Suppressor macrophage treated with lipopolysaccharide for 4 hours (primary cell): ENCODE measurements around the gene S100P.

ENCODE experiments used
- DNase-seq: peaks from one replicate; pipeline ENCODE4 v3.0.0-alpha.2; 2020

S100P gene

DNA sequence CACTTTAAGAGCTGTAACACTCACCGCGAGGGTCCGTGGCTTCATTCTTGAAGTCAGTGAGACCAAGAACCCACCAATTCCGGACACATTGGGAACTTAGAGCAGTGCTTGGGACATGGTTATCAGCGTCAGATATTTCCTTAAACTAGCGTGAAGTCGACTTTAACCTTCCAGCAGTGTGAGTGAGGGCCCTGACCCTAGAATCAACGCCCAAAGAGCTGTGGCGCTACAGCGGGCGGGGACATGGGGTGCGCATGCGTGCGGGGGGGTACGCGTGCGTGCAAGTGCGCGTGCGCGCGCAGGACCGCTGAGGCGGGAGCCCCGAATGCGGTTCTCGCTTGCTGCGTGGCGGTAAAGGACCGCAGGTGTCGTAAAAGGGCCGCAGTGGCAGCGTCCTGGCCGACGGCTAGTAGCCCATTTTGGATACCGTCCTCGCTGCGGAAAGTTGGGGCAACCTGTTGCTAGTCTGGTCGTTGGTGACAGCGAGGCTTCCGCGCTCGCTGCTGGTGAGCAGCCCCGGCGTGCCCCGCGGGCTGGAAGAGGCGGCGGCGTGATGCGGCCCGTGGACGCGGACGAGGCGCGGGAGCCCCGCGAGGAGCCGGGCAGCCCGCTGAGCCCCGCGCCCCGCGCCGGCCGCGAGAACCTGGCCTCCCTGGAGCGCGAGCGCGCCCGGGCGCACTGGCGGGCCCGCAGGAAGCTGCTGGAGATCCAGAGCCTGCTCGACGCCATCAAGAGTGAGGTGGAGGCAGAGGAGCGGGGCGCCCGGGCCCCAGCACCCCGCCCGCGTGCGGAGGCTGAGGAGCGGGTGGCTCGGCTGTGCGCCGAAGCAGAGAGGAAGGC is 19.8 kb upstream of the S100P start:
- DNase-seq = peak; percentile 96

DNA sequence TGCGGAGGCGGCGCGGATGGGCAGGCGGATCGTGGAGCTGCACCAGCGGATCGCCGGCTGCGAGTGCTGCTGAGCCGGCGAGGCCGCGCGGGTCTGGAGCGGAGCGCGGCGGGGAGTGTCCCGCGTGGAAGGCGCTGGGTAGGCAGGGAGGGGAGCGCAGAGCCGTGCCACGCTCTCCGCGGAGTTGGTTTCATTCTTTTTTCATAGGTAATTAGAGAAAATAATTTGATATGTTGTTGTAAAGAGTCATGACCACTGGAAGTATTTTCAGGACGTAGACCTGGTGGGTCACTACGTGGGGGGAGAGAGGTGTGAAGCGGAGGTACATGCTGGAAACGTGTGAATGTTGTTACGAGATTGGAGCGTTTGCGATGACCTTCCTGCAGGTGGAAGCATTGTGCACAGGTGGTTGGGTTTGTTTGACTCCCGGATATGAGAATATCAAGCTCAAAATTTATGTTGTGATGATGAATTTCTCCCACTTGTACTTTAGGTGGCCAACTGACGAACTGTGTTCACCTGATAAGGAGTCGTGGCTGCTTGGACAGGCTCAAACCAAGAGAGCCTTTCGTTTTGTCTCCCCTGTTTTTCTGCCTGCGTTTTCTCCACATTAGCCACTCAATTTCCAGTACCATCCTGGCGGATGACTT is 19.1 kb upstream of the S100P start:
- DNase-seq = no peak

DNA sequence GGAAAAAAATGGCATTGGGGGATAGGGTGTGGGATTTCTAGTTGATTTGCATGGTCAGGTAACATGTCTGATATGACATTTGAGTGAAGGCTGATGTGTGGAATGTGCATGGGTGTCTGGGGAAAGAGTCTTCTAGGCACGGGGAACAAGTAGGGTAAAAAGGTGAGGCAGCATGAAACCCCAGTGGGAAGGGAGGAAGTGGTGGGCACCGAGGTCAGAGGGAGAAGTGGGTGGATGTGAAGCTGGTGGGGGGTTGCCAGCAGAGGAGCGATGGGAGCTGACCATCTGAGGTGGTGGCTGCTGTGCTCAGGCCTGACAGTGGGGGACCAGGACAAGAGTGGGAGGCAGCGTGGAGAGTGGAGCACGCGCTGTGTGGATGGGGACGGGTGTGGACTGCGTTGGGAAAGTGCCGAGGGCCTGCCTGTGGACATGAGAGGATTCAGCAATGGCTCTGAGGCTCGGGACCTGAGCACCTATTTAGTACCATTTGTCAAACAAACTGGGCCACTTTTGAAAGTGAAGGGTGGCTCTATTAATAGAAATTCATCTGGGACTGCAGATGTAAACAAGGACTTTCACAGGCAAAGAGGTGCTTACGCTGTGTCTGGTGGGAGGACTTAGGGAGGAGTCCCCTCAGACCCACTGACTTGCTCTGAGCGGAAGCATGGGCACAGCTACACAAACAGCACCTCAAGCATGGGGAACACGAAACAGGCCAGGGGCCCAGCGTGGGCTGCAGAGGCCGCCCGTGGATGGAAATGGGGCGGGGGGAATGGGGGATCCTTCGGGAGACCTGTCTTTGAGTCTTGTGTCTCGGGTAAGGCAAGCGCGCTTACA is 16.7 kb upstream of the S100P start:
- no peak for DNase-seq

DNA sequence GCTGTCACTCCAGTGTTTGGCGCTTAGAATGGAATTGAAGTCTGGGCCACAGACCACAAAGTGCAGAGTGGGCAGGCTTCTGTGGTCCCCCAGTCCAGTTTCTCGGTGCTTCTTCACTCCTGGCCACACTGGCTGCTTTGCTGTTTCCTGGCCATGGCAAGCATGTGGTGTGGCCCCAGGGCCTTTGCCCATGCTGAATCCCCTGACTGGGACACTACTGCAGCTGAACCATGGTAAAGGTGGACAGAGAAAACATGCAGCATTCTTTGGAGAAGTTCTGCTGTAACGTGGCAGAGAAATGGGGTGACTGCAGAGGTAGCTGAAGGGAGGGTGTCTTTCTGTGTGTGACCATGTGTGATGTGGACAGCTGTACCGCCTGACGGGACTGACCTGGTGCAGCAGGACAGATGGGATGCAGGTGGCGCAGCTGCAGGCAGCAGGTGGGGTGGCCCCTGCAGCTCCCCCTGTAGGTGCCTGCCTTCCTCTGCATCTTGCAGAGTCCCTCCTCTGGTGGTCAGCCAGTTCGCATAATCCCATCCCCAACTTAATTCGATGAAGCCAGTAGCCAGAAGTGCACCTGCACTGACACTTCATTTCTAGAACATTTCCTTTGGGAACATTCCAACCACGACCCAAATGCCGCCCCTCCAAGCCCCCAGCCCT is 13.2 kb upstream of the S100P start:
- no peak for DNase-seq

DNA sequence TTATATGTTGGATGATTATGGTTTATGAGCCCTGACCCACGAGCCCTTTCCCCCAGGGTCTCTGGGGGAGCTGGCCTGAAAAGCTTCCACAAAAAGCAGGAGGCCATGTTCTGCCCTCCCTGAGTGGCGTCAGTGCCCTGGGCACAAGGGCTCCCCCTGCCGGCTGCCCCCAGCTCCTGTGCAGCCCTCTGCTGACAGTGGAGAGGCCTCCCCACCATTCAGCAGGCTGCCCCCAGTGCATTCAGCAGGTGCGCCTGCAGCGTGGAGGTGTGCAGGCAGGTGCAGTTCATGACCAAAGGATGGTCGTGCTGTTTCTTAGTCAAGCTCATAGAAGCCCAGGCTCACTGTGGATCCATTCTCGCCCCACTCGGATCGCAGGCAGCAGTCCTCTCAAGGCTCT is 12.5 kb upstream of the S100P start:
- no peak for DNase-seq

DNA sequence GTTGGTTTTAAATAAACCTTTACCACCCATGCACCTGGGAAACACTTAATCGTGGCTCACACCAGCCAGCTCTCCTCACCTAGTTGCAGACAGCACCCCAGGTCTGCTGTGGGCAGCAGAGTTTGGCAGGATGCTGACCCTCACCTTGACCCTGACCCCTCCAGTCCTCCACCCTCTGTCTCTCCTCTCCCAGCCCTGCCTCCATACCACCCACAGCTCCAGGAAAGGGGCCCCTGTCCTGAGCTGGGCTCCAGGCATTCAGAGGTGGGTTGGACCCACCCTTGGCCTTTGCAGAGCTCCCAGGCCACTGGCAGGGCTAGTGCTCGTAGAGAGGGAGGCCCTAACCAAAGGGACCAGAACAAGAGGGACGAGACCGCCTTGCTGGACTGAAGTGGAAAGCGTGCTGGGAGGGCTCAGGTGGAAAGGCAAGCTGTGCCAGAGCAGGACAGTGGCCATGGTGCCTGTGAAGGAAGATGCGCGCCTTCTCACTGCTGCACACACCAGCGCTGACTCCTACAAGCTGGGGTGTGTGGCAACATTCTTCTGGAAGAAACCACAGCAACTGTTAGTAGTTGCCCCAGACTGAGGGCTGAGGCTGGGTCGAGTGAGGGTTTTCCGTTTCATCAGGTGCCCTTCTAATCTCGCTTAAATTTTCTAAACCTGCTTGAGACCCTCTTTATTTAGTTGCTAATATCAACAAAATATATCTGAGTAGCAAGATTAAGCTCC is 10.7 kb upstream of the S100P start:
- DNase-seq = no peak

DNA sequence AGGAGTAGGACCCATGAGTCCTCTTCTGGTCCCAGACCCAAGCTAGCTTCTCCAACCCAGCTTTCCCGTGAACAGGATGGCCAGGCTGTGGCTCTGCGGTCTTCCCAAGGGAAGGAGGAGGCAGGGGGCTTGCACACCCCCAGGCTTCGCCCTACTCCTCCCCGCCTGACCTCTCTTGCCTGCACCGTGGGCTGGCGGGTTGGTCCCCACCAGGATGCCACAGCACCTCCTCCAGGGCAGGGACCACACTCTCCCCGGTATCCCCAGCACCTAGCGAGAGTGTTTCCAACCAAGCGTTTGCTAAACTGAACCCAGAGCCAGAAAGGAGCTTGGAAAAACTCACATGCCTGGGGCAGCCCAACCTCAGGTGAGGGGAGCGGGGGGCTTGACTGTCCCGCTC is 9.0 kb upstream of the S100P start:
- no peak for DNase-seq

DNA sequence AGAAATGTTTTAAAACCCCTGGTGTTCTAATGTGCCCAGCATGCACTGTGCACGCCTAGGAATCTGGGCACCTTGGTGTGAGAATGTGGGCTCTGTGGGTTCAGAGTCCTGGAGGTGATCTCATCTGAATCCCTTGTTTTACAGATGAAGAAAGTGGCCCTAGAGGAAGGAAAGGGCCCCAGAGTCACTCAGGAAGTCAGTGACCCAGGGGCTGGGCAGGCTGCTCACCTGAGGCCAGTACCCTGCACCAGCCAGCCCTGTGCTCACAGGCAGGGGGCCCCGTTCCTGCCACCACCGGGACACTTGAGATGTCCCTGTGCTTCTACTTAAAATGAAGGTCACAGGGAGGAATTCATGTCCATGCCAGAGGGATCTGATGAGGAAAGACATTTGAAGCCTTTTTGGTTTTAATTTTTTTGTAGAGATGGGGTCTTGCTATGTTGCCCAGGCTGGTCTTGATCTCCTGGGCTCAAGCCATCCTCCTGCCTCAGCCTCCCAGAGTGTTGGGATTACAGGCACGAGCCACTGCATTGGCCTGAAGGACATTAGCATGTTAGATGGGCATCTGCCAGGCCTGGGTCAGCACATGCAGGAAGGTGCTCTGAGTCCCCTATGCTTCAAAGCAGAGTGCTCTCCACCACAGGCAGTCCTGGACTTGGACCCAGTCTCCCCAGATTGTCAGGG is 7.4 kb upstream of the S100P start:
- no peak for DNase-seq

DNA sequence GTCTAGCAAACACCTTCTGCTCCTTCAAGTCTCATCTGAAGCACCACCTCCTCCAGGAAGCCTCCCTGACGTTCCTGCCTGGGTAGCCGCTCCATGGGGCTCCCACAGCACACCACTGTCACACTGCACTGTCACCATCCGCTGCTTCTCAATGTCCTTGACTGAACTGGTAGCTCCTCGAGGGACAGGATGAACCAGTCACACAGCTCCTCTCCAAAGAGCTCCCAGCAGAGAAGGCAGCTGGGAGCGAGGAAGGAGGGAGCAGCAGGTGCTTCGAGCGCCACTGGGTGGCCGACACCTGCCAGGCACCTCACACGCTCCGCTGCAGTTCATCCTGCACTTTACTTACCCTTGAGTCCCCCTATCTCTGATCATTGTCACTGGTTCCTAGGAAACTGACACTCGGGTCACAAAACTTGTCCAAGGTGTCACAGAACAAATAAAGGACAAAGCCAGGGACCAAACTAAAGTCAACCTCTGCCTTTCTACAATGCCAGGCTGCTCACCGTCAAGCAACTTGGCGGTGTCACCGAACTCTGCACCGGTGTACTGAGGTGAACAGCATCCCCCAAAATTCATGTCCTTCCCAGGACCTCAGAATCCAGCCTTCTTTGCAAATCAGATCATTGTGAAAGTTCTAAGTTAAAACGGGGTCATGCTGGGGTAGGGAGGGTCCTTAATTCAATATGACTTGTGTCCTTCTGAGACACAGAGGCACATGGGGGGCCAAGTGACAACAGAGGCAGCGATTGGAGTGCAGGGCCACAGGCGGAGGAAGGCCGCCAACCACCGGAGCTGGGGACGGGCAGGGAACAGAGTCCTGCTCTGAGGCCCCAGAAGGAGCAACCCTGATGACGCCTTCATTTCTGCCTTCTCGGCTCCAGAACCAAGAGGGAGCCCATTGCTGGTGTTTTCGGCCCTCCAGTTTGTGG is 5.5 kb upstream of the S100P start:
- no peak for DNase-seq

DNA sequence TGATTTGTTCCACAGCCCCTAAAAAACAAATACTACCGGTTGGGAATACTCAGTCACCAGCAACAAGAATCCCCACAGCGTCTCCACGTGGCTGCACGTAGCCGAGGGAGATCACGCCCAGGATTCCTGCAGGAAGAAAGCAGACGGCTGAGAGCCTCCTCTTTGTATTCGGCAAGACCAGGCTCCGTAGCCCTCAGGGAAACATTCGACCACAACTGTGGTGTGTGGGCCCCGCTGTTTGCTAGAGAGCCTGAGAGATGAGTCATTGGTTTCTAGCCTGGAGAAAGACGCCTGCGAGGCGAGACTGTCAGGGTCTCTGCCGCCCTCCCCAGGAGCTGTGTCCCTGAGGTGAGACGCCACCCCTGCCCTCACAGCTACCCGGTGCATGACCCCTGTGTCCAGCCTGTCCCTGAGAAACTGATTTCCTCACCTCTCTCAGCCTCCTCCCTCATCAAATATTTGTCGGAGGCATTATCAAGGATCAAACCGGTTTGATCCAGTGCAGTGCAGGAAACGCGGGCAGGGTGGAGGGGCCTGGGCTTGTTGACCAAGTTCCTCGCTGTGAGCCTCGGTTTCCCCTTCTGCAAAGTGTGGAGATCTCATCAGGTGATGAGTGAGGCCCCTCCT is 4.7 kb upstream of the S100P start:
- peak; percentile 51 for DNase-seq

DNA sequence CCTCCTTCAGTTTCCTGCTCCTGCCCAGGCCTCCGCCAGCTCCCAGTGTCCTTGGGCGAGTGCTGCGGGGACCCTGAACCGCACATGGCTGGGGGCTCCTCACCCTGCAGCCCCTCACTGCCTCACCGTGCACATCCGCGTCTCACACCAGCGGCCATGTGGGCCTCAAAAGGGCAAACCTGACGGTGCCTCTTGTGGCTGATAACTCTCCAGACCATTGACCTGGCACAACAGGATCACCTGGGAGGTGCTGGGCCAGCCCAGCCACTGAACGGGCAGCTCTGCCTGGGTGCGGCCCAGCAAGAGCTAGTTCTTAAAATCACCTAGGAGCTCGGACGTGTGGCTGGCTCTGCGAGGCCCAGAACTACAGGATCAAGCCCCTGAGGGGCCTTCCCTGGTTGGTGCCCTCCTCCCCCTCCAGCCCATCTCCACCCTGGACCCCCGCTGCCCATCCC is 4.1 kb upstream of the S100P start:
- no peak for DNase-seq

DNA sequence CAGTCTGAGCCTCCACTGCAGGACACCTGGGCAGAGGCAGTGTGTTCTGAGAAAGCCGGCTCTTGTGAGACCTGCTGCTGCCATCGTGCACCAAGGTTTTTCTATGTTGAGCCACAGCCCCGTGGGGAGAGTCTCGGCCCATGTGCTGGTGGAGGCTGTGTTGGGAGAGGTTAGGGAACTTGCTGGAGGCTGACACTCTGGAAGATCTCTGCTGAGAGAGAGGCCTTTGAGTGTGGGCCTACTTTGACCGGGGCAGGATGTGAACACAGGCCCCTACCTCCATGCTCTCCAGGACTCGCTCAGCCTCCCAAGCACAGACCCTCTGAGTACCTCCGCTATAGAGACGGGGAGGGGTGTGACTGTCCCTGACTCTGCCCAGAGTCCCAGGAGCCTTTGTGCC is 1.3 kb upstream of the S100P start:
- no peak for DNase-seq

DNA sequence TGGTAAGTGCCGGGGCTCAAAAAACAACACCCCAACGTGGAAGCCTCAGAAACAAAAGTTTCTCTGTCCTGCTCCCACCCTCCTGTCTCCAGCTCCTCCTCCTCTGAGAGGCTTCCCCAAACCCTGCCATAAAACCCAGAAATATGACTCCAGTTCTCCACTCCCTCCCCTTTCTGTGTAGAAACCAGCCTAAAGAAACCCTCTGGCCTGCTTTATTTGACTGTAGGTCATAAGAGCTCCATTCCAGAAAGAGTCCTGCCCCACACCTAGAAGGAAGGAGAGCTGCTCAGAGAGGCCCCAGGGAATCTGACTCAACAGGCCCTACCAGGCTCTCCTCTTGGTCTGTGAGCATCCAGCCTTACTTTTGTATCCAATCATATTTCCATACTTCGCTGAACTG is 872 bp upstream of the S100P start:
- DNase-seq = no peak

DNA sequence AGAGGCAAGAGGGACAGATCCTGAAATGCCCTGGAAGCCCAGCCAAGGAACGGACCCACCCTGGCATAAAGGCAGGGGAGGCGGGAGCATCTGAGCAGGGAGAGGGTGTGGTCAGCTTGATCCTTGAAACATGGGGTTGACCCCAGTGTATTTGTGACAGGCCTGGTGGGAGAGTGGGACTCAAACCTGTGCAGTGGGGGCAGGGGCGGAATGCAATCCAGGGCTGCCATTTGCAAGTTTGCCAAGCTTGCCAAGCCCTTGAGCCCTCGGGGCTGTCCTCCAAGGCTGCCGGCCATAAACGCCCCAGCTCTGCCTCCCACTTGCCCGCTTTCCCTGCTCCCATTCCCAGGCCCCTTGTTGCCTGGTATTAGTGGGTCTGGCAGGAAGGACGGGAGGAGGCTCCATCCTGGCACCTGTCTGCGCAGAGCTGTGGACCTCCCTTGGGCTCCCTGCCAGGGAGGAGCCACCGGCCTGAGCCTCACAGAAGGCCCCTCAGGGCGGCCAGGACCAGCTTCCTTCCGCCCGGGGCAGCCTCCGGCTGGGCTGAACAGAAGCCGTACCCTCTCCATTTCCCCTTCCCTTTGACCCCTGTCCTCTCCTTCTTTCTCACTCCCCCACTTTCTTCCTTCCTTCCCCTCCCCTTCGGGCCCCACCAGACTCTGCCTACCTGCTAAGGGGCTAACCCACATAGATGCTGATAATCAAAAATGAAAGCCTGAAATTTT is 661 bp downstream of the S100P start:
- no peak for DNase-seq

DNA sequence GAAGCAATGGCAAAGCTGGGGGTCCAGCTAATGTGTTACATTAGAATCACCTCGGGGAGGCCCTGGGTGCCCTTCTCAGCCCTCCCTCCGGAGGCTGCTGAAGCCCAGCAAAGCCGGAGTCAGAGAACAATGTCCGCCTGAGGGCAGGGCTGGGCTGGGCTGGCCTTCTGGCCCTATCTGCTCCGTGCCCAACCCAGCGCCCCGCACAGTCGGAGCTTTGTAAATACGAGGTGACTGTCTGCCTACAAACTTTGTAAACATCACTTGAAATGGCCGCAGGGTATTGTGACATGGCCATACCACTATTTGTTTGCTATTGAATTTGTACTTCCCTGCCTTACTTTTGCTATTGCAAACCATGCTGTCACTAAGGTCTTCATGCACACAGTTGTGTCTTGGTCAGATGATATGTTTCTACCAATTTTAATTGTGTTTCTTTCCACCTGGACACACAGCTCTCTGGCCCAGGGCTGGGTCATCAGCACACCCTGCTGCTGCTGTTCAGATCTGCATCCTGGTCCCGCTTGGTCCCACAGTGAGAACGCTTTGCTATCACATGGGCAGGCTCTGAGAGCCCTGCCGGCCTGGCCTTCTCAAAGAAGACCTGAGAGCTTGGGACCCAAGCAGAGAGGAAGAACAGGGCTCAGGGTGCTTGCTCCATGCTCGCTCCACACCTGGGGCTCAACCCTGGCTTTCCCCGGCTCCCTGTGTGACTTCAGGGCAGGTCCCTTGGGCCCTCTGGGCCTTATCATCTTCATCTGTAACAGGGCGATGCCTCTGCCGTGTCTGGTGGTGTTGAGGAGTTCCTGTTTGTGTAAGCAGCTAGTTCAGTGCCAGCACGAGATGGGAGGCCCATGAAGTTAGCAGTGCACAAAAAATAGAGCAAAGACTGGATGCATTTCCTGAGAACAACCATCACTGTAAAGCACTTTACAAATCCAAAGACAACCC is 2.3 kb downstream of the S100P start:
- DNase-seq = no peak

DNA sequence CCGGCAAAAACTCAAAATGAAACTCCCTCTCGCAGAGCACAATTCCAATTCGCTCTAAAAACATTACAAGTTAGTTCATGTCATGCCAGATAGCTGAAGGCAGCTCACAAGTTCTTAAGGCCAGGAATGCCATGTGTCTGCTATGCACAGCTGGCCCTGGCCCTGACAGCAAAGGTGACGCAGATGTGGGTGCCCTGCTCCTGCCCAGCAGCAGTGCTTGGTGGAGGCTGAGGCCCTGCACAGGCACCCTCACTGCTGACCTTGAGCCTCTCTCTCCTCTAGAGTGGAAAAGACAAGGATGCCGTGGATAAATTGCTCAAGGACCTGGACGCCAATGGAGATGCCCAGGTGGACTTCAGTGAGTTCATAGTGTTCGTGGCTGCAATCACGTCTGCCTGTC is 2.9 kb downstream of the S100P start:
- no peak for DNase-seq

DNA sequence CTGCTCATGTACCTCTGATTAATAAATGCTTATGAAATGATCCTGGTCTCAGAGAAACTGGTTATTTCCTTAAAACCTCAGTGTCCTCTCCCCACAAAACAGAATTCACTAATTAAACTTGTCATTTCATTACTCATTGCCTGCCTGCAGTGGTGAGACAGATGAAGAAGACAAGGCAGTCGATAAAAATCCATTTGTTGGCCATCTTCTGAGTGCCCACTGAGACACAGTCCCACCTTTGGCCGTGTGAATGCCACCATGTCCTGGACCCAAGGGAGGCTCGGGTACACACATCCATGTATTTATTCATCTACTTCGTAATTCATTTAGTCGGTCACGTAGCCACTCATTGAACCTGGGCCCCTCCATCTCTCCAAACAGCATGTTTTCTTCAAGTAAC is 3.5 kb downstream of the S100P start:
- no peak for DNase-seq

DNA sequence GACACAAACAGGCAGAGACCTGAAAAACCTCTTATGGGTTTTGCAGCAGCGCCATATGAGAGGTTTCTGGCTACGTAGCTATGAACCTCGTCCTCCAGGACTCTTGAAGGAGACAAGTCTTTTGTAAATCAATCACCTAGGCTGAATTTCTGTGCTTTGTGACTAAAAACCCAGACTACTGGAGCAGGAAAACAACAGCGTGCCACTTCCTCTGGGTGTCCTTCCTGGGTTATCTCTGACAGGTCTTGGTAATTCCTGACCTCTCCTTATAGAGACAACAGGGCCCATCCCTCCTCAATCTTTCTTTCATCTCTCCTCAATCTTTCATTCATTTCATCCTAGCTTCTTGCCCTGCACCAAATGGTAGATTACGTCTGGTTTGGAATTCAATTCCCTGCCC is 5.7 kb downstream of the S100P start:
- no peak for DNase-seq
